ENCODE data around the gene SP2. TPM values are rescaled to one million over a fixed set of nuclear protein-coding genes. Genes with fewer than 3 reads are reported as not detected.

Gene SP2
- total and polyA plus RNA-seq, 2 donors from 2014 or later, result 9.0 to 23.6 TPM

DNA sequence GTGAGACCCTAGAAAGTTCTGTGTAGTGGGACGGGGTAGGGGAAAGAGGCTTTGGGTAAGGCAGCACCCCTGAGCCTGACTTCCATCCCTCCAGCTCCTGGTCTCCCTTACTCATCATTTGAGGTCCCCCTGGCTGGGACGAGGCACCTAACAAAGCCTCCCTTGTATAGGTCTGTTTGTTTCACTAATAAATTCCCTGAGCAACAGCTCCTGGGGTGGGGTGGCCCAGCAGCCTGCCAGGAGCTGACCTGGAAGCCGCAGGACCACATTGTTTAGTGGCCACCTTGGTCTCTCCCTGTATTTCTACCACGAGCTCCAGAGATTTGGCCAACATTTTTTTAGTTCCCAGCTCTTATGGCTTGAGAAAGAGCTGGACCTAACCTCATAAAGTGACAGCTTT, 54.4 kb downstream of the SP2 start:
- no peak overlapping the region for H3K9ac ChIP-seq (ENCODE audit: low read length in 3 of 3)
- DNase-seq (no peak), FAIRE-seq (no peak)
- peaks cover 2 to 68% (median 44%) of the 10 kb centered on the region in 3 donors for H3K4me1 ChIP-seq (ENCODE audit: control insufficient read depth in 2 of 3, insufficient read depth in 2 of 3, low read depth in 1 of 3, low read length in 3 of 3)
- no peaks in the 10 kb centered on the region for H3K9me3 ChIP-seq (ENCODE audit: control insufficient read depth in 2 of 3, insufficient read depth in 1 of 3, low read length in 3 of 3)
- no peak overlapping the region for H3K4me3 ChIP-seq (ENCODE audit: low read length in 3 of 3)
- H3K36me3 ChIP-seq (ENCODE audit: control insufficient read depth in 2 of 3, insufficient read depth in 3 of 3, low read length in 3 of 3), result peaks cover under 1 to 3% (median 2%) of the 10 kb centered on the region in 3 donors
- no peaks in the 10 kb centered on the region for H3K27me3 ChIP-seq (ENCODE audit: control insufficient read depth, insufficient read depth, low read length)
- intact Hi-C loops (cut with DNase I), result no loop called here
- H3K27ac ChIP-seq (ENCODE audit: low read depth in 2 of 2, low read length in 2 of 2), result peak overlapping the region; percentile 87 to 97
- no peak for TF ChIP-seq CTCF (IDR thresholded peaks at IDR 0.05; ENCODE audit: borderline replicate concordance, extremely low read depth, insufficient read depth)

- Histone ChIP-seq H3K9me3 (ENCODE audit: control insufficient read depth in 2 of 3, insufficient read depth in 1 of 3, low read length in 3 of 3) (no peaks in the 10 kb centered on the region), H3K27me3 (ENCODE audit: control insufficient read depth, insufficient read depth, low read length) (no peaks in the 10 kb centered on the region), H3K36me3 (ENCODE audit: control insufficient read depth in 2 of 3, insufficient read depth in 3 of 3, low read length in 3 of 3) (peaks cover 0 to 3% (median 2%) of the 10 kb centered on the region in 3 donors), H3K9ac (ENCODE audit: low read length in 3 of 3) (peak overlapping the region in 1 of 3 donors; percentile 73), H3K4me3 (ENCODE audit: low read length in 3 of 3) (no peak overlapping the region), H3K4me1 (ENCODE audit: control insufficient read depth in 2 of 3, insufficient read depth in 2 of 3, low read depth in 1 of 3, low read length in 3 of 3) (peaks cover 2 to 58% (median 36%) of the 10 kb centered on the region in 3 donors), H3K27ac (ENCODE audit: low read depth in 2 of 2, low read length in 2 of 2) (peak overlapping the region; percentile 91 to 94)
- intact Hi-C loops (cut with DNase I), result no loop called here
- DNase-seq, result peak in 2 of 5 donors; percentile 10 to 33
- no peak for FAIRE-seq
- TF ChIP-seq CTCF (IDR thresholded peaks at IDR 0.05; ENCODE audit: borderline replicate concordance, extremely low read depth, insufficient read depth), result no peak
These were observed 56.4 kb downstream of the SP2 start for GRCh38 chr17:47952171-47953021.

DNA sequence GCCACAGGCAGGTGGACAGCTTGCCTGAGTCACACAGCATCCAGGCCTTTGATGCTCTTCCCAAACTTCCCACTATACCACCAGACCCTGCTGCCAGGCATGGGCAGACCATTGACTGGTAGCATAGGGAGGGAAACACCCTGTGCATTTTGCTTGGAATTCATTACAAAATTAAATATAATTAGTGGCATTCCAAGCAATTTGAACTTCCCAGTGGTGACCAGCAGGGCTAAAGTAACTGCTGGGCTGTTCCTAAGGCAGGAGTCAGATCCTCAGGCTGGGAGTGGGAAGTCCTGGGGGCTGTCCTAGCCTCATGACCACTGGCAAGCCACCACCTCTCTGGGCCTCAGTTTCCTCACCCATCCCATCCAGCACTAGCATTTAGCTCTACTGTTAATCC, 57.9 kb downstream of the SP2 start:
- FAIRE-seq, result no peak
- Histone ChIP-seq H3K36me3 (ENCODE audit: control insufficient read depth in 2 of 3, insufficient read depth in 3 of 3, low read length in 3 of 3) (peaks cover 0 to 1% (median 0%) of the 10 kb centered on the region in 3 donors), H3K9me3 (ENCODE audit: control insufficient read depth in 2 of 3, insufficient read depth in 1 of 3, low read length in 3 of 3) (no peaks in the 10 kb centered on the region), H3K27ac (ENCODE audit: low read depth in 2 of 2, low read length in 2 of 2) (peak overlapping the region; percentile 61 to 94), H3K9ac (ENCODE audit: low read length in 3 of 3) (peak overlapping the region in 1 of 3 donors; percentile 48), H3K4me3 (ENCODE audit: low read length in 3 of 3) (peak overlapping the region in 2 of 3 donors; percentile 23 to 36), H3K4me1 (ENCODE audit: control insufficient read depth in 2 of 3, insufficient read depth in 2 of 3, low read depth in 1 of 3, low read length in 3 of 3) (peaks cover 2 to 47% (median 34%) of the 10 kb centered on the region in 3 donors), H3K27me3 (ENCODE audit: control insufficient read depth, insufficient read depth, low read length) (no peaks in the 10 kb centered on the region)
- no peak for TF ChIP-seq CTCF (IDR thresholded peaks at IDR 0.05; ENCODE audit: borderline replicate concordance, extremely low read depth, insufficient read depth)
- intact Hi-C loops (cut with DNase I), result no loop called here
- DNase-seq, result no peak

Measured in kidney (tissue), 14 donors.